TTC549 (cell line): ENCODE measurements around the gene CHST11.

Experiments used
- FAIRE-seq: peaks from 2 replicates; lab custom pipeline; 2012; peaks lifted over from hg19 to GRCh38; lab: Jason Lieb, UNC

Gene CHST11

DNA sequence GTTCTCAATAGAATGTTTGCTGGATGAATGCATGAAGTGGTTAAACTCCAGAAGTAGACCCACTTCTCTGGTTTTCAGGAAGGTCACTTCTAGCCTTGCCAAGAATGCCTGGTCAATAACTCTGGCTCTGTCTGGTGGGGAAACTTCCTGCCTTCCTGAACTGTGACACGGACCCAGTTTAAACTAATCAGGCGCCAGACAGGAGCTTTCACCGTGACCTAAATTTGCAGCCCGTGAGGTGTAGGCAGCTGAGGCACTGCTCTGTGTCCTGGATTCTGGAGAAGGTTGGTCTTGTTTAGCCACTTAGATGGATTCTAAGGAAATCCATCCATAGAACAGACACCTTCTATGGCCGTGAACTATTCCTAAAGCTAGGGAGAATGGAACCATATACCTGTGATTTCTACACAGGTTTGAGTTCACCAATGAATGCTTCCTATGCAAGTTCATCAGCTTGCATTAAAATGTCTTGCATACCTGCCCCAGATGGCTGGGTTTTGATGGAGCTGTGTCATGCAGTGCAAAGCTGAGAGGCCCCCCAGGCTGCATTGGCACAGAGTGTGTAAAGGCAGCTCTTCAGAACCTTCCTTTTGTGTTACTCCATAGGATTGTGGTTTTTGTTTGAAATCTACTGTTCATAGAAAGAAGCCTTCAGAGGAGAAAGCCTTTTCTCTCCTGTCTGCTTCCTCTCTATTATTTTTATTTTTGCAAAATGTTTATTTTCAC is 4.4 kb downstream of the CHST11 start:
- FAIRE-seq: no peak

GRCh38 chr12:104462325-104462724 is 5.6 kb downstream of the CHST11 start:
- FAIRE-seq: no peak

DNA sequence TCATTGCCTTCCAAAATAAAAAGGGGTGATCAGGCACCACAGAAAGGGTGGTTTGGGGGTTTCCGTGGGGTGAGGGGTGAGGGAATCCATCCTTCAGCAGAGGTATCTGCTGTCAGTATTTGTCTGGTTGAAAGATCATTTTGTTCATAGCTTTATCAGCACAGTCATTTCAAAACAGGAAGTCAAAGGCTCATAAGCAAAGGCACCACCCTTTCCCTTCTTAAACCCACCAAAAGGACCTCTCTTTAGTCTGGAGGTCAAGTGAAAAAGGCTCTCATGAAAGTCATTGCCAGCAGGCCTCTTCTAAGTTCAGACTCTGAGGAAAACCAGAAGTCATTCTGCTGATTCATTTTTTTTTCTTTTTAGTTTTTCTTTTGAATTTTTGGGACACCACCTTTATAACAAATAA is 6.2 kb downstream of the CHST11 start:
- no peak for FAIRE-seq

GRCh38 chr12:104463368-104463767 is 6.6 kb downstream of the CHST11 start:
- no peak for FAIRE-seq

GRCh38 chr12:104464899-104465298 is 8.2 kb downstream of the CHST11 start:
- FAIRE-seq: no peak

DNA sequence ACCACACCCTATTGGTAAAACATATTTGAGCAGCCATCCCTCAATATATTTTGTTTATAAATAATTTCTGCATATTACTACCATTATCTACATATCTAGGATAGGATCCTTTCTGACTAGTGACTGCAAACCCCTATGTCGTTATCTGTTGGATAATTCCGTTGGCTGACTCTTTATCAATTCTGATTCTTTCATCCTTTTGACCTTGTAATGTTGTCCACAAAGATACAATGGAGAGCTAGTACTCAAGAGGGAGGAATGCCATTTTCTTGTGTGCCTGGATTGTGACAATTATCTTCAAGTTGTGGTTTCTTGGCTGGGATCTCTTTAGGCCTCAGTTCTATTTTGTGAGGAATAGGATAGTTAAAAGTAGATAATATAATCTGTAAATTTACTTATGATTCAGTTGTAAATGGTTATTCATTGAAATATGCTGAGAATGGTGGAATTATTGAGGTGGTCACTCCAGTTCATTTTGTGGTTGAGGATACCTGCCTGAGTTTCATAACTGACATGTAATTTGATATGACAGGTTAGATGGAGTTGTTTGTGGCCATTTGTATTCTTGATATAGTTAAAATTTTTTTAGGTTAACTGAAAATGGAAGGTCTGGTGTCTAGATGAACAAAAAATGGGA is 10.1 kb downstream of the CHST11 start:
- FAIRE-seq: no peak

- FAIRE-seq: no peak
These were observed 10.6 kb downstream of the CHST11 start for GRCh38 chr12:104467346-104467837.

- FAIRE-seq: no peak
These were observed 11.6 kb downstream of the CHST11 start for GRCh38 chr12:104468371-104468770.

GRCh38 chr12:104469066-104469465 is 12.3 kb downstream of the CHST11 start:
- FAIRE-seq: no peak

DNA sequence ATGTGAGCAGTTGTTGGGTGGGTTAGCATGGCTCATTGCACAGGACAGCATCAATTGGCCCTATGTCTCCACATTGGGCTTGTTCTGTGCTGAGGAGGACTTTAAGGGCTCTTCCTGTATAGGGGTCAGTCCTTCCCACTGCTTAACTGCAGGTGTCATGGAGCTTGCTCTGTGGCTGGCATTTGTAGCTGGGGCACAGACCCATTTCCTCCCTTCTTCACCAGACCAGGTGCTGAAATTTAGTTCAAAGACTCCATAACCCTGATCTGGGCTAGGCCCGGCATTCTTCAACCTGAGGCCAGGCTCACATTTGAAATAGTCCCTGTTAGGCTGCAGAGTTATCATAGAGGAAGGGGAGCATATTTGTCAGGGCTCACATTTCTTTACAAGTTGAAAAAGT is 12.8 kb downstream of the CHST11 start:
- no peak for FAIRE-seq

DNA sequence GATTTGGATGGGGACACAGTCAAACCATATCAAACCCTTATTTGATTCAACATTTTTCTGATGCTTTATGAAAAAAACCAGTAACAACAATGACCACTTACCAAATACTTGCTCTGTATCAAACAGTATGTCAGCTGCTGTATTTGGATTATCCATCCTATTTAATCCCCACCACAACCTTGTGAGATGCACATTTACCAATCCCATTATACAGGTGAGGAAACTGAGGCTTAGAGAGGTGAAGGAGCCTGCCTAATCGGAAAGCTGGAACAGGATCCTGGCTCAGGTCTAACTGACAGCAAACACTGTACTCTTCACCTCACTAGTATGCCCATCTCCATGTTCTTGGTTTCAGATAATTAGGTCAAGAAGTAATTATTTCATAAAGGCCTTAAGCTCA is 13.8 kb downstream of the CHST11 start:
- FAIRE-seq: no peak

DNA sequence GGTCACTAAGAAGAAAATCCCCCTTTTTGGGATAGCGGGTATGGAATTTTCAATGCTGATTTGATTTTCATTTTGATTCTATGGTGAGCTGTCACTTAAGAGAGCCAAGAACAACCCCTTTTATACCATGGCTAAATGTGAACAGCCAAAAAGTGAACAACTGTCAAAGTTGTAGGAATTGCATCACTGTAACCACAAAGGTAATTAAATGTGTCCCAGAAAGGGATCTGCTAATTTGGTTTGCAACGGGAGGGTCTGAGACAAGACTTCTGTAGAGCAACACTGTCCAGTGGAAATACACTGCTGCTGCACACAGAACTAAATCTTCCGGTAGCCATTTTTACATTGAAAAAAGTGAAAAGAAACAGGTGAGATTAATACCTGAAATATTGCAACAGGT is 14.6 kb downstream of the CHST11 start:
- no peak for FAIRE-seq

GRCh38 chr12:104472748-104473147 is 16.0 kb downstream of the CHST11 start:
- FAIRE-seq: no peak

DNA sequence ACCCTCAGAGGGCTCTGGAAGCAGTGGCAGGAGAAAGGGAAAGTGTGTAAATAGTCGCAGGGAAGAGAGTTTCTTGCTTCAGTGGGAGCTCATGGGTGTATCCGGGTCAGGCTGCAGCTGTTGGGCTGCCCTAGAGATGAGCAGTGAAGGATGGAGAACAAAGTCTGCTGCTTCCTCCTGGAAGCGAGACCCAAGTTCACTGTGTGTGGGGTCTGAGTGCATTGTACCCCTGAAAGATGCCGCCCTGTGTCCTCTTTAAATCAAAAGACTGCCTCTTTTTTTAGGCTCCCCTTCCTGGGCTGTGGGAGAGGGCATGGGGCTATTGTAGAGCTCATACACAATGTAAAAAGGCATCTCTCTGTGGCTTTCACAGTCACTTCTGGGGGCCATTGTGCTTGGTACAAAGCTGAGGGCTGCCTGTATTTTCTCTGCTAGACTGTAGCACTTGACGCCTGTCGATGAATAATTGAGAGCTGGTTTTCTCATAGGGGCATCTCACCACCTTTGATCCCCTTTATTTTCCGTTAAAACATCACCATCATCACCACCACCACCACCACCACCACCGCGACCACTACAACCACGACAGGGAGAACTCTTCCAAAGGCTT is 16.7 kb downstream of the CHST11 start:
- no peak for FAIRE-seq

DNA sequence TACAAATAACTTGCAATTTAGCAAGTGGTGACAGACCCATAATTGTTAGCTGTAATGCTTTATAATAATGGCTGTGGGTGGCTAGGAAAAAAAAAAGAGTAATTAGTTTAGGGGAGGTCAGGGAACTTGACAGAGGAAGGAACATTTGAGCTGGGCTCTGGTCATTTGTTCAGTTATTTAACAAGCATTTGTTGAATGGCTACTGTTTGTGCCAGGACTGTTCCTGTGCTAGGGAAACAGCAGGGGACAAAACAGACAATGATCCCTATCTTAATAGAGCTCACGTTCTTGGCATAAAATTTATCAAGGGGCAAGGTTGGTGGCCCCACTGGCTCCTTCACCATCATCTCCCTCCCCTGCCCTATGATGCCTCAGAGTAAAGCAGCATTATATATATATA is 18.5 kb downstream of the CHST11 start:
- FAIRE-seq: no peak

DNA sequence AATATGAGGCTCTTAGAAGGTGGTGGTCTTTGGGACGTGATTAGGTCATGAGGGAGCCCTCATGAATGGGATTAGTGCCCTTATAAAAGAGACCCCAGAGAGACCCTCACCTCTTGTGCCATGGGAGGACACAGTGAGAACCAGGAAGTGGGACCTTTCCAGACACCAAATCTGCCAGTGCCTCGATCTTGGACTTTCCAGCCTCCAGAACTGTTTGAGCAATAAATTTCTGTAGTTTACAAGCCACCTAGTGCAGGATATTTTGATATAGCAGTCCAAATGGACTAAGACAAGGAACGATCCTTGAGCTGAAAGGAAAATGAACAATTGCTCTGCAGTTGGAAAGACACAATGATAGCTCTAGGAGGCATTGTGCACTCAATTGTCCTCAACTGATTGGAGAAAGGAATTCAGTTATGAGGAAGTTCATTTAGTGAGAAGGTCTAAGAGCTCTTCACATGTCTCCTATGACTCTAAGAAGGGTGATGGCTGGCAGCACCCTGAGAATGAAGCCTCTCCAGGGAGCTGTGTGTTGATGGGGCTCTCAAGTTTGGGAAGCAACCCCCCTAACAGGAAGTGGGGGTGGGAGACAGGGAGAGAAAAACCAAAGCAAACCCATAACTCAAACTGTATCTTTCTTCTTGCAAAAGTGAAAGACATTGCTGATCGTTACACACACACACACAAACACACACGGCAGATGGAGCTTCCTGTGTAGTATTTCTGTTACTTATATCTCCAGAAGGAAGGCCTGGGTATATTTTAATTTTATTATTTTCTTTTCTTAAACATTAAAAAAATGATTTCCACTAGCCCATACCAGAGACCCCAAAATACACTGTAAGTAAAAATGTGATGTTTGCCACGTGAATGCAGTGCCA is 21.0 kb downstream of the CHST11 start:
- FAIRE-seq: no peak

GRCh38 chr12:104478396-104479122 is 21.8 kb downstream of the CHST11 start:
- FAIRE-seq: no peak

DNA sequence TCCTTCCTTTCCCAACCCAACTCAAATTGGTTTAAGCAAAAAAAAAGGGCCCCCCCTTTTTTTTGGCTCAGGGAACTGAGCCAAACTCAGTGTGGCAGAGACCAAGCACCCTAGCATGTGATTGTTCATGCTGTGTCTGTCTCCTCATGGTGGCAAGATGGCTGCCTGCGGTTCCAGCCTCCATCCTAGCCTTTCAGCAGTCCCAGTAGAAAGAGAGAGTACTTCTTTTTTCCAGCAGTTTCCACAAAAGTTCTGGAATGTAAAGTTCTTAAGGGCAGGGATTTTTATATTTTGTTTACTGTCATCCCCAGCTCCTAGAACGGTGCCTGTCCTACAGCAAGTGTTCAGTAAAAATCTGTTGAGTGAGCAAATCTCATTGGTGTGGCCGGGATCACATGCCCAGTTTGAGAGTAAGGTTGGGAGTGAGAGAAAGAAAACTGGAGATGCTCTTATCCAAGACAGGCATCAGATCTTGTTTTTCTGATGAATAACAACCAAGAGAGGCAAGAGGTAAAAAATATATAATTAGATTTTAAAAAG is 22.4 kb downstream of the CHST11 start:
- FAIRE-seq: no peak

GRCh38 chr12:104480012-104480411 is 23.3 kb downstream of the CHST11 start:
- FAIRE-seq: no peak

GRCh38 chr12:104480826-104481440 is 24.2 kb downstream of the CHST11 start:
- no peak for FAIRE-seq

GRCh38 chr12:104482113-104482512 is 25.4 kb downstream of the CHST11 start:
- FAIRE-seq: no peak
